PC-3 (cell line): ENCODE results near the gene PLCXD1. TPM values are rescaled to one million over a fixed set of nuclear protein-coding genes. Genes with fewer than 3 reads are reported as not detected.
"Not testable (repeated sequence)": the region's sequence is repeated elsewhere in the genome, so short reads cannot be mapped to it uniquely, and the experiment has no call there.

Experiments
- ATAC-seq: fragments of 200-7000 bp; cut with Tn5 transposase; 2 replicates; pipeline ENCODE4 v1.9.1; 2020; ENCODE audit warnings: mild to moderate bottlenecking, moderate library complexity
- BruUV-seq: library from RNA; stranded (reverse); fragments of 400-500 nt; replicated peaks from 2 replicates; lab custom pipeline; 2021; lab: Mats Ljungman, UMichigan
- CTCF ChIA-PET: fragments of 300-600 bp; sonication (Branson Sonifier 250); formaldehyde crosslinking; loops from one replicate; lab custom pipeline; 2022; ENCODE audit warnings: antibody characterized with exemption; lab: Charles Lee
- POLR2A ChIA-PET: fragments of 300-600 bp; sonication (Branson Sonifier 250); formaldehyde crosslinking; loops from one replicate; lab custom pipeline; 2022; ENCODE audit warnings: antibody characterized with exemption; ENCODE audit not compliant: unreplicated experiment; lab: Charles Lee
- DNase-seq: peaks from one replicate; pipeline ENCODE4 v3.0.0-alpha.2; 2015
- H2AFZ ChIP-seq: fragments of 300-600 bp; sonication (generic); 2 replicates; pipeline ENCODE4 v1.6.0; 2016; ENCODE audit warnings: antibody characterized with exemption, low read length
- H3F3A ChIP-seq: fragments of 300-600 bp; sonication (generic); one replicate; pipeline ENCODE4 v1.6.0; 2017; ENCODE audit warnings: antibody characterized with exemption, low read length, control low read depth, mild to moderate bottlenecking; ENCODE audit not compliant: unreplicated experiment
- H3K27ac ChIP-seq: fragments of 300-600 bp; sonication (generic); 2 replicates; pipeline ENCODE4 v1.5.1; 2016; ENCODE audit warnings: mild to moderate bottlenecking, low read length
- H3K27me3 ChIP-seq: fragments of 300-600 bp; sonication (generic); 2 replicates; pipeline ENCODE4 v1.6.1; 2016; ENCODE audit warnings: low read length, mixed read lengths
- H3K36me3 ChIP-seq: fragments of 300-600 bp; sonication (generic); 2 replicates; pipeline ENCODE4 v1.6.1; 2016; ENCODE audit warnings: low read depth, mixed run types, low read length, mixed read lengths
- H3K4me1 ChIP-seq: fragments of 300-600 bp; sonication (generic); 2 replicates; pipeline ENCODE4 v1.5.1; 2016; ENCODE audit warnings: low read length; ENCODE audit not compliant: insufficient read depth
- H3K4me2 ChIP-seq: fragments of 300-600 bp; sonication (generic); 2 replicates; pipeline ENCODE4 v1.6.0; 2016; ENCODE audit warnings: low read length
- H3K4me3 ChIP-seq: fragments of 300-600 bp; sonication (generic); 2 replicates; pipeline ENCODE4 v1.5.1; 2016; ENCODE audit warnings: mild to moderate bottlenecking, low read length, mixed read lengths
- H3K79me2 ChIP-seq: fragments of 300-600 bp; sonication (generic); 2 replicates; pipeline ENCODE4 v1.6.1; 2017; ENCODE audit warnings: low read length, mixed read lengths
- H3K9ac ChIP-seq: fragments of 300-600 bp; sonication (generic); 2 replicates; pipeline ENCODE4 v1.6.0; 2016; ENCODE audit warnings: mild to moderate bottlenecking, low read length
- H3K9me2 ChIP-seq: fragments of 300-600 bp; sonication (generic); replicated peaks from 2 replicates; pipeline ENCODE4 v1.6.1; 2016; ENCODE audit warnings: mixed run types, low read length, mixed read lengths
- H3K9me3 ChIP-seq: fragments of 300-600 bp; sonication (generic); 2 replicates; pipeline ENCODE4 v1.6.1; 2016; ENCODE audit warnings: low read length, mixed read lengths
- H4K20me1 ChIP-seq: fragments of 300-600 bp; sonication (generic); 2 replicates; pipeline ENCODE4 v1.6.1; 2016; ENCODE audit warnings: low read length, mixed read lengths
- EZH2 ChIP-seq: fragments of 300-600 bp; sonication (generic); IDR thresholded peaks from one replicate; pipeline ENCODE4 v1.6.1; 2017; ENCODE audit warnings: antibody characterized with exemption, mild to moderate bottlenecking, low read length; ENCODE audit not compliant: unreplicated experiment
- EZH2phosphoT487 ChIP-seq: fragments of 300-600 bp; sonication (generic); IDR thresholded peaks from 2 replicates; pipeline ENCODE4 v1.6.1; 2018; ENCODE audit warnings: mild to moderate bottlenecking, antibody characterized with exemption, low read length, borderline replicate concordance
- intact Hi-C: fragments of 100-400 bp; cut with micrococcal nuclease; formaldehyde crosslinking; loops from 2 replicates; pipeline ENCODE4 v1.9.0; 2023
- total RNA-seq: library from RNA; depleted of rRNA; stranded (reverse); fragments of >200 nt; gene quantifications from 2 replicates; pipeline ENCODE4 v1.2.3, GENCODE V29; 2014
- TF ChIP-seq, protein P1 (sequence below): fragments of 300-600 bp; sonication (generic); conservative IDR thresholded peaks from 2 replicates; pipeline ENCODE4 v1.5.1; 2017; ENCODE audit warnings: antibody characterized with exemption, low read depth, mild to moderate bottlenecking, low read length

The PLCXD1 gene
- total RNA-seq, 1 experiment from 2014 or later: 25.7 TPM

- DNase-seq (no peak), ATAC-seq (no peak)
- Histone ChIP-seq H3K27me3 (no peaks in the 10 kb centered on the region), H3K27ac (no peak overlapping the region), H4K20me1 (no peaks in the 10 kb centered on the region), H3K4me2 (no peak overlapping the region), H3K4me3 (no peak overlapping the region), H3K36me3 (no peaks in the 10 kb centered on the region), H3K9me2 (no peaks in the 10 kb centered on the region), H3K4me1 (no peaks in the 10 kb centered on the region), H2AFZ (no peak overlapping the region), H3K9me3 (no peaks in the 10 kb centered on the region), H3K79me2 (no peaks in the 10 kb centered on the region), H3F3A (no peaks in the 10 kb centered on the region), H3K9ac (no peak overlapping the region)
- TF ChIP-seq EZH2phosphoT487 (no peak), EZH2 (no peak)
- TF ChIP-seq, protein P1, sequence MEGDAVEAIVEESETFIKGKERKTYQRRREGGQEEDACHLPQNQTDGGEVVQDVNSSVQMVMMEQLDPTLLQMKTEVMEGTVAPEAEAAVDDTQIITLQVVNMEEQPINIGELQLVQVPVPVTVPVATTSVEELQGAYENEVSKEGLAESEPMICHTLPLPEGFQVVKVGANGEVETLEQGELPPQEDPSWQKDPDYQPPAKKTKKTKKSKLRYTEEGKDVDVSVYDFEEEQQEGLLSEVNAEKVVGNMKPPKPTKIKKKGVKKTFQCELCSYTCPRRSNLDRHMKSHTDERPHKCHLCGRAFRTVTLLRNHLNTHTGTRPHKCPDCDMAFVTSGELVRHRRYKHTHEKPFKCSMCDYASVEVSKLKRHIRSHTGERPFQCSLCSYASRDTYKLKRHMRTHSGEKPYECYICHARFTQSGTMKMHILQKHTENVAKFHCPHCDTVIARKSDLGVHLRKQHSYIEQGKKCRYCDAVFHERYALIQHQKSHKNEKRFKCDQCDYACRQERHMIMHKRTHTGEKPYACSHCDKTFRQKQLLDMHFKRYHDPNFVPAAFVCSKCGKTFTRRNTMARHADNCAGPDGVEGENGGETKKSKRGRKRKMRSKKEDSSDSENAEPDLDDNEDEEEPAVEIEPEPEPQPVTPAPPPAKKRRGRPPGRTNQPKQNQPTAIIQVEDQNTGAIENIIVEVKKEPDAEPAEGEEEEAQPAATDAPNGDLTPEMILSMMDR: no peak
- no TSS peak for BruUV-seq
- ChIA-PET CTCF (no interaction called here), POLR2A (no interaction called here)
- intact Hi-C loops: no loop called here
These were observed 46.5 kb downstream of the PLCXD1 start for GRCh38 chrX:327660-328126.

- H3F3A ChIP-seq: no peaks in the 10 kb centered on the region
- H3K9me2 ChIP-seq: no peaks in the 10 kb centered on the region
- H3K4me1 ChIP-seq: no peaks in the 10 kb centered on the region
- H4K20me1 ChIP-seq: no peaks in the 10 kb centered on the region
- H3K27me3 ChIP-seq: no peaks in the 10 kb centered on the region
- no peaks in the 10 kb centered on the region for H3K36me3 ChIP-seq
- ChIA-PET POLR2A (no interaction called here), CTCF (no interaction called here)
- H2AFZ ChIP-seq: no peak overlapping the region
- intact Hi-C loops: no loop called here
- no peak overlapping the region for H3K27ac ChIP-seq
- TF ChIP-seq EZH2phosphoT487: no peak
- TF ChIP-seq EZH2: no peak
- H3K9ac ChIP-seq: no peak overlapping the region
- H3K9me3 ChIP-seq: no peaks in the 10 kb centered on the region
- no TSS peak for BruUV-seq
- H3K4me2 ChIP-seq: no peak overlapping the region
- no peaks in the 10 kb centered on the region for H3K79me2 ChIP-seq
- no peak overlapping the region for H3K4me3 ChIP-seq
- DNase-seq (no peak), ATAC-seq (no peak)
These were observed 48.2 kb downstream of the PLCXD1 start for GRCh38 chrX:329291-329910.

DNA sequence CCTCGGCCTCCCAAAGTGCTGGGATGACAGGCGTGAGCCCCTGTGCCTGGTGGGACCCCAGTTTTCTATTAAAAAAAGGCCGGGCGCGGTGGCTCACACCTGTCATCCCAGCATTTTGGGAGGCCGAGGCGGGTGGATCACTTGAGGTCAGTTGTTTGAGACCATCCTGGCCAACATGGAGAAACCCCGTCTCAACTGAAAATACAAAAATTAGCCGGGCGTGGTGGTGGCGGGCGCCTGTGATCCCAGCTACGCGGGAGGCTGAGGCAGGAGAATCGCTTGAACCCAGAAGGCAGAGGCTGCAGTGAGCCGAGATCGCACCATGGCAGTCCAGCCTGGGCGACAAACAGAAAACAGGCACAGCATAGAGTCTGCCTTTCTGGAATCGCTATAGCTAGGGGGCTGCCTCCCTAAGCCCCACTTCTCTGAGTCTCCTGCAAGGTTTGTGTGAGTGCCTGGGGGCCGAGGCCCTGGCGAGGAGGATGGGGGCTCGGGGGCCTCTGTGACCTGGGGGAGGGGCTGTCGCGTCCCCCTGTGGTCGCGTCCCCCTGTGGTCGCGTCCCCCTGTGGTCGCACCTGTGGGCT lies 49.1 kb downstream of the PLCXD1 start:
- H3K4me3 ChIP-seq, H3K9me3 ChIP-seq, H3K79me2 ChIP-seq, H3F3A ChIP-seq, H2AFZ ChIP-seq, DNase-seq, BruUV-seq, H3K36me3 ChIP-seq, H3K9me2 ChIP-seq, CTCF ChIA-PET, H3K27ac ChIP-seq, ATAC-seq, H3K4me2 ChIP-seq, POLR2A ChIA-PET, H3K4me1 ChIP-seq, H4K20me1 ChIP-seq, H3K9ac ChIP-seq, intact Hi-C loops, H3K27me3 ChIP-seq: not testable (repeated sequence)
